ENCODE measurements around the gene FBXW10B.
"Not testable (repeated sequence)": the region's sequence is repeated elsewhere in the genome, so short reads cannot be mapped to it uniquely, and the experiment has no call there.

The FBXW10B gene

DNA sequence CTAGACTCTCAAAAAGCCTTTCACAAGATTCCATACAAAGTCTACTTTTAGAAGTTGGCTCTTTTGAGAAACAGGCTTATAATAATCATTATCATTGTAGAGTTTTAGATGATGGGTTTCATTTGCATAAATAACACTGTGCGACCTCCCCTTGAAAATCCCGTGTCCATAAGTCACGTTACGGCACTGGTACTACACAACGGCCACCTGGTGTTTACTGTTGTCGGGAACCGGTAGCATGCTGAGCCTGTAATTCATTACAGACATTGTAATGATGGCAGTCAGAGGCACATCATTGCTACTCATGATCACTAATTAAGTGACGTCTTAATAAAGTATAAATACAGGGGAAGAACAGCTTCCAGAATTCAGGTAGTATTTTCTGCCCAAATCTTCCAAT is 31.5 kb downstream of the FBXW10B start:
- 78 to 88% methylated on average over 7 of the region's 8 CpGs for WGBS, 2 experiments (ENCODE audit: insufficient coverage in 2 of 2)
- H3K36me3 ChIP-seq (ENCODE audit: control insufficient read depth, insufficient read depth, low read length); H3K4me3 ChIP-seq (ENCODE audit: extremely low read depth, insufficient read depth, low read length, poor library complexity, severe bottlenecking); H3K9me3 ChIP-seq (ENCODE audit: control insufficient read depth, low read length); H3K27ac ChIP-seq (ENCODE audit: low read depth, low read length, severe bottlenecking); H3K4me1 ChIP-seq (ENCODE audit: control insufficient read depth, insufficient read depth, low read length, poor library complexity, severe bottlenecking): not testable (repeated sequence)

- not testable (repeated sequence) for H3K9me3 ChIP-seq (ENCODE audit: control insufficient read depth, low read length); H3K36me3 ChIP-seq (ENCODE audit: control insufficient read depth, insufficient read depth, low read length); H3K4me1 ChIP-seq (ENCODE audit: control insufficient read depth, insufficient read depth, low read length, poor library complexity, severe bottlenecking); H3K27ac ChIP-seq (ENCODE audit: low read depth, low read length, severe bottlenecking); H3K4me3 ChIP-seq (ENCODE audit: extremely low read depth, insufficient read depth, low read length, poor library complexity, severe bottlenecking)
- 100% methylated on average over 1 of the region's 5 CpGs; no CpG with 5 or more reads in 1 of the 2 experiments for WGBS, 2 experiments (ENCODE audit: insufficient coverage in 2 of 2)
Observed at GRCh38 chr17:15583313-15583712, 36.2 kb downstream of the FBXW10B start.

- not testable (repeated sequence) for H3K4me3 ChIP-seq (ENCODE audit: extremely low read depth, insufficient read depth, low read length, poor library complexity, severe bottlenecking); H3K9me3 ChIP-seq (ENCODE audit: control insufficient read depth, low read length); H3K4me1 ChIP-seq (ENCODE audit: control insufficient read depth, insufficient read depth, low read length, poor library complexity, severe bottlenecking); H3K27ac ChIP-seq (ENCODE audit: low read depth, low read length, severe bottlenecking); H3K36me3 ChIP-seq (ENCODE audit: control insufficient read depth, insufficient read depth, low read length)
- WGBS, 2 experiments (ENCODE audit: insufficient coverage in 2 of 2): no CpG with 5 or more reads among the region's 4 CpGs
Observed at GRCh38 chr17:15581462-15581861, 38.0 kb downstream of the FBXW10B start.

GRCh38 chr17:15576848-15577247 is 42.7 kb downstream of the FBXW10B start:
- H3K9me3 ChIP-seq (ENCODE audit: control insufficient read depth, low read length); H3K4me3 ChIP-seq (ENCODE audit: extremely low read depth, insufficient read depth, low read length, poor library complexity, severe bottlenecking); H3K36me3 ChIP-seq (ENCODE audit: control insufficient read depth, insufficient read depth, low read length); H3K27ac ChIP-seq (ENCODE audit: low read depth, low read length, severe bottlenecking); H3K4me1 ChIP-seq (ENCODE audit: control insufficient read depth, insufficient read depth, low read length, poor library complexity, severe bottlenecking): not testable (repeated sequence)
- no CpG with 5 or more reads among the region's 1 CpG for WGBS, 2 experiments (ENCODE audit: insufficient coverage in 2 of 2)

GRCh38 chr17:15574660-15575059 is 44.8 kb downstream of the FBXW10B start:
- not testable (repeated sequence) for H3K9me3 ChIP-seq (ENCODE audit: control insufficient read depth, low read length); H3K4me1 ChIP-seq (ENCODE audit: control insufficient read depth, insufficient read depth, low read length, poor library complexity, severe bottlenecking); H3K27ac ChIP-seq (ENCODE audit: low read depth, low read length, severe bottlenecking); H3K4me3 ChIP-seq (ENCODE audit: extremely low read depth, insufficient read depth, low read length, poor library complexity, severe bottlenecking); H3K36me3 ChIP-seq (ENCODE audit: control insufficient read depth, insufficient read depth, low read length)
- no CpG with 5 or more reads among the region's 5 CpGs for WGBS, 2 experiments (ENCODE audit: insufficient coverage in 2 of 2)

DNA sequence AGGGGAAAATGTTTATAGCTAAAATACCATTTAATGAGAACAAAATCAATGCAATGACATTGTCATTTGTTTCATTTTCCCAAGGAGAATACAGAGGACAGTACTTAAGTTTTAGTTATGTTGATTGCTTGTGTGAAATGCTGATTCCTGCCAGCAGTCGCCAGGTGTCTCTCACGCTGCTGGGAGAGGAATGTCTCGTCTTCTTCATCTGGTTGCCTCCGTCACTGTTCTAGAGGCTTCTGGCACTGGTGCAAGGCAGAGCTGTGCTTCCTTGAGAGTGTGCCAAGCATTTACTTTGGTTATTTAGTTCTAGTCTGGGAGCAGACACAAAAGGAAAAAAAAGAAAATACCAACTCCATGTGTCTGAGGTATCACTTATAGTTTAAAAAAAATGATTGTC is 45.6 kb downstream of the FBXW10B start:
- not testable (repeated sequence) for H3K4me3 ChIP-seq (ENCODE audit: extremely low read depth, insufficient read depth, low read length, poor library complexity, severe bottlenecking); H3K4me1 ChIP-seq (ENCODE audit: control insufficient read depth, insufficient read depth, low read length, poor library complexity, severe bottlenecking); H3K36me3 ChIP-seq (ENCODE audit: control insufficient read depth, insufficient read depth, low read length); H3K27ac ChIP-seq (ENCODE audit: low read depth, low read length, severe bottlenecking); H3K9me3 ChIP-seq (ENCODE audit: control insufficient read depth, low read length)
- 57% methylated on average over 3 of the region's 4 CpGs; no CpG with 5 or more reads in 1 of the 2 experiments for WGBS, 2 experiments (ENCODE audit: insufficient coverage in 2 of 2)
